GM12864 (cell line): ENCODE results near the gene TNS4.

Experiments used
- DNase-seq: peaks from one replicate; pipeline ENCODE4 v3.0.0-alpha.2; 2011; ENCODE audit warnings: low read depth
- H3K4me3 ChIP-seq: 2 replicates; pipeline ENCODE4 v1.5.1; 2011; ENCODE audit warnings: mild to moderate bottlenecking, low read depth, low read length, control low read depth
- CTCF ChIP-seq: IDR thresholded peaks from 2 replicates; pipeline ENCODE4 v1.5.1; 2011; ENCODE audit warnings: low read depth, mild to moderate bottlenecking, moderate library complexity, low read length, control low read depth, inconsistent platforms; ENCODE audit errors: missing control alignments

The TNS4 gene

GRCh38 chr17:40467281-40467867, 34.0 kb downstream of the TNS4 start:
- no peak overlapping the region for H3K4me3 ChIP-seq
- TF ChIP-seq CTCF, result no peak
- DNase-seq, result no peak

- no peak for TF ChIP-seq CTCF
- no peak overlapping the region for H3K4me3 ChIP-seq
- DNase-seq, result no peak
Observed at GRCh38 chr17:40466298-40466971, 35.0 kb downstream of the TNS4 start.

- DNase-seq, result no peak
- no peak for TF ChIP-seq CTCF
- H3K4me3 ChIP-seq, result no peak overlapping the region
Observed at GRCh38 chr17:40464392-40464855, 37.0 kb downstream of the TNS4 start.

GRCh38 chr17:40463122-40463550, 38.3 kb downstream of the TNS4 start:
- no peak for DNase-seq
- TF ChIP-seq CTCF, result no peak
- H3K4me3 ChIP-seq, result no peak overlapping the region

GRCh38 chr17:40462343-40463121, 38.9 kb downstream of the TNS4 start:
- TF ChIP-seq CTCF, result no peak
- no peak overlapping the region for H3K4me3 ChIP-seq
- no peak for DNase-seq

GRCh38 chr17:40461732-40462342, 39.6 kb downstream of the TNS4 start:
- DNase-seq, result no peak

More at GRCh38 chr17:40461732-40462342, 39.6 kb downstream of the TNS4 start:
- no peak overlapping the region for H3K4me3 ChIP-seq
- no peak for TF ChIP-seq CTCF
